ENCODE data around the gene NDST1. TPM values are rescaled to one million over a fixed set of nuclear protein-coding genes. Genes with fewer than 3 reads are reported as not detected.

NDST1 gene
- total RNA-seq, 1 donor from 2014 or later, result 101 TPM

GRCh38 chr5:150531686-150532085 lies 23.8 kb downstream of the NDST1 start:
- no peaks in the 10 kb centered on the region for H3K4me1 Mint-ChIP-seq (ENCODE audit: unreplicated experiment)
- peaks cover 8% of the 10 kb centered on the region for H3K36me3 Mint-ChIP-seq
- H3K27ac Mint-ChIP-seq, result peak overlapping the region; percentile 23
- H3K4me3 Mint-ChIP-seq, result no peak overlapping the region
- no peaks in the 10 kb centered on the region for H3K9me3 Mint-ChIP-seq
- DNase-seq (ENCODE audit: extremely low spot score, unreplicated experiment), result no peak
- no peak for TF ChIP-seq CTCF (conservative IDR thresholded peaks at IDR 0.05)
- no peaks in the 10 kb centered on the region for H3K27me3 Mint-ChIP-seq

- H3K4me1 Mint-ChIP-seq (ENCODE audit: unreplicated experiment), result no peaks in the 10 kb centered on the region
- no peak for TF ChIP-seq CTCF (conservative IDR thresholded peaks at IDR 0.05)
- H3K27me3 Mint-ChIP-seq, result no peaks in the 10 kb centered on the region
- H3K9me3 Mint-ChIP-seq, result no peaks in the 10 kb centered on the region
- H3K27ac Mint-ChIP-seq, result peak overlapping the region; percentile 23
- DNase-seq (ENCODE audit: extremely low spot score, unreplicated experiment), result no peak
- no peak overlapping the region for H3K4me3 Mint-ChIP-seq
- peaks cover 12% of the 10 kb centered on the region for H3K36me3 Mint-ChIP-seq
Observed at GRCh38 chr5:150532151-150532550, 24.2 kb downstream of the NDST1 start.

GRCh38 chr5:150532996-150533395 lies 25.1 kb downstream of the NDST1 start:
- H3K4me1 Mint-ChIP-seq (ENCODE audit: unreplicated experiment), result no peaks in the 10 kb centered on the region
- H3K27ac Mint-ChIP-seq, result no peak overlapping the region
- no peak for TF ChIP-seq CTCF (conservative IDR thresholded peaks at IDR 0.05)
- H3K27me3 Mint-ChIP-seq, result no peaks in the 10 kb centered on the region
- H3K4me3 Mint-ChIP-seq, result no peak overlapping the region
- no peaks in the 10 kb centered on the region for H3K9me3 Mint-ChIP-seq
- H3K36me3 Mint-ChIP-seq, result peaks cover 8% of the 10 kb centered on the region
- no peak for DNase-seq (ENCODE audit: extremely low spot score, unreplicated experiment)

GRCh38 chr5:150534811-150535210 lies 26.9 kb downstream of the NDST1 start:
- no peaks in the 10 kb centered on the region for H3K9me3 Mint-ChIP-seq
- DNase-seq (ENCODE audit: extremely low spot score, unreplicated experiment), result no peak
- no peaks in the 10 kb centered on the region for H3K4me1 Mint-ChIP-seq (ENCODE audit: unreplicated experiment)
- H3K27ac Mint-ChIP-seq, result no peak overlapping the region
- no peak for TF ChIP-seq CTCF (conservative IDR thresholded peaks at IDR 0.05)
- no peaks in the 10 kb centered on the region for H3K27me3 Mint-ChIP-seq
- H3K4me3 Mint-ChIP-seq, result no peak overlapping the region
- H3K36me3 Mint-ChIP-seq, result peaks cover 8% of the 10 kb centered on the region

GRCh38 chr5:150535611-150536010 lies 27.7 kb downstream of the NDST1 start:
- Mint-ChIP-seq H3K4me1 (ENCODE audit: unreplicated experiment) (no peaks in the 10 kb centered on the region), H3K4me3 (no peak overlapping the region), H3K9me3 (no peaks in the 10 kb centered on the region), H3K27ac (no peak overlapping the region), H3K27me3 (no peaks in the 10 kb centered on the region), H3K36me3 (peaks cover 12% of the 10 kb centered on the region)
- no peak for TF ChIP-seq CTCF (conservative IDR thresholded peaks at IDR 0.05)
- no peak for DNase-seq (ENCODE audit: extremely low spot score, unreplicated experiment)

Measured in type B pancreatic cell (in vitro differentiated cells).